Upper lobe of right lung (tissue), 1 donor: ENCODE results near the gene GGCT. TPM values are rescaled to one million over a fixed set of nuclear protein-coding genes. Genes with fewer than 3 reads are reported as not detected.

Experiments
- ATAC-seq: fragments of 200-7000 bp; cut with Tn5 transposase; one replicate; pipeline ENCODE4 v1.9.1; 2020; ENCODE audit warnings: mild to moderate bottlenecking, moderate library complexity
- DNase-seq: peaks from one replicate; pipeline ENCODE4 v3.0.0-alpha.2; 2020
- H3K27ac ChIP-seq: fragments of 200-600 bp; one replicate; pipeline ENCODE4 v1.8.0; 2022
- H3K27me3 ChIP-seq: fragments of 200-600 bp; one replicate; pipeline ENCODE4 v1.8.0; 2022; ENCODE audit warnings: mild to moderate bottlenecking
- H3K36me3 ChIP-seq: fragments of 200-600 bp; one replicate; pipeline ENCODE4 v1.8.0; 2022
- H3K4me1 ChIP-seq: fragments of 200-600 bp; one replicate; pipeline ENCODE4 v1.8.0; 2022
- H3K4me3 ChIP-seq: fragments of 200-600 bp; one replicate; pipeline ENCODE4 v1.8.0; 2022; ENCODE audit warnings: mild to moderate bottlenecking
- H3K9me3 ChIP-seq: fragments of 200-600 bp; one replicate; pipeline ENCODE4 v1.8.0; 2022
- CTCF ChIP-seq: fragments of 200-600 bp; IDR thresholded peaks from one replicate; pipeline ENCODE4 v1.8.0; 2022; ENCODE audit warnings: antibody characterized with exemption
- intact Hi-C: fragments of 100-400 bp; cut with DNase I; formaldehyde crosslinking; loops from one replicate; pipeline ENCODE4 v1.11.0; 2022
- total RNA-seq: library from RNA; stranded (reverse); fragmentation: NEBNext Ultra II Directional; extraction: Animal tissue kit (Norgen Biotek cat#: 25700); gene quantifications from one replicate; pipeline ENCODE4 v1.2.1, GENCODE V29; 2021
- donor health status: DM: no; HTN: yes; CAD: no; lungs with severe emphysema.

Gene GGCT
- total RNA-seq, 1 donor from 2014 or later = 25.6 TPM

GRCh38 chr7:30514776-30515175, 10.1 kb upstream of the GGCT start:
- Histone ChIP-seq H3K36me3 (no peaks in the 10 kb centered on the region), H3K4me3 (no peak overlapping the region), H3K9me3 (no peaks in the 10 kb centered on the region), H3K27me3 (no peaks in the 10 kb centered on the region), H3K27ac (no peak overlapping the region), H3K4me1 (no peaks in the 10 kb centered on the region)
- intact Hi-C loops = no loop called here
- no peak for TF ChIP-seq CTCF
- DNase-seq = no peak
- ATAC-seq = no peak

- intact Hi-C loops = no loop called here
- DNase-seq (no peak), ATAC-seq (no peak)
- H3K9me3 ChIP-seq = no peaks in the 10 kb centered on the region
- no peak overlapping the region for H3K27ac ChIP-seq
- H3K36me3 ChIP-seq = no peaks in the 10 kb centered on the region
- no peaks in the 10 kb centered on the region for H3K27me3 ChIP-seq
- no peaks in the 10 kb centered on the region for H3K4me1 ChIP-seq
- no peak overlapping the region for H3K4me3 ChIP-seq
- TF ChIP-seq CTCF = no peak
These were observed 9.5 kb upstream of the GGCT start for GRCh38 chr7:30514177-30514576.

- Histone ChIP-seq H3K27me3 (no peaks in the 10 kb centered on the region), H3K4me3 (no peak overlapping the region), H3K27ac (no peak overlapping the region), H3K36me3 (no peaks in the 10 kb centered on the region), H3K4me1 (no peaks in the 10 kb centered on the region), H3K9me3 (no peaks in the 10 kb centered on the region)
- no peak for ATAC-seq
- DNase-seq = no peak
- intact Hi-C loops = no loop called here
- TF ChIP-seq CTCF = no peak
These were observed 9.1 kb upstream of the GGCT start for GRCh38 chr7:30513762-30514161.

DNA sequence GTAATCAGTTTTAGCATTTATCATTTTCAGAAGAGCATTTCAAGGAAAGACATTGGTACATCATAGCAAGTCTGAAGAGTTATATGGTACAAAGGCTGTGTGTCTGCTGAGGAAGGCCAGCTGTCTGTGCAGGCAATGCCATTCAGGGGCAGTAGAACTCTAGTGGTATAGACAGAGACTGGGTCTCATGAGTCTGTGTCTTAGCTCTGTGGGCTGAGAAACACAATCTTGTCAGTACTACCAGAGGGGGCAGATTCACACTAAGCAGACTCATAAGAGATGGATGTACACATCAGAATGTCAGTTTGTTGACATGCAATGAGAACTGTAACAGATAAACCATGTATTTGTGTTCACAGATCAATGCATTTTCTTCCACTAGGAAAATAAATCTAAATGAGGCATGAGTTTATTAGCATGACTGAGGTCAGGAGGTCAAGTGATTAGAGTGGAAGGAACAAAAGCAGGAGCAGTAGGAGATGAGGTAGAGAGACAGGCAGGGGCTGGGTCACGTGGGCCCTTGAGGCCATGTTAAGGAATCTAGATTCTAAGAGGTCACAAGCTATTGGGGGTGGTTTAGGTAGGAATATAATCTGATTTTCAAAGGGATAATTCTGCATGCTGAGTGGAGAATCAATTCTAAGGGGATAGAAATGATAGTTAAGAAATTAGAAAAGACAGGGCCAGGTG, 7.5 kb upstream of the GGCT start:
- Histone ChIP-seq H3K27me3 (no peaks in the 10 kb centered on the region), H3K4me1 (no peaks in the 10 kb centered on the region), H3K4me3 (no peak overlapping the region), H3K36me3 (no peaks in the 10 kb centered on the region), H3K27ac (no peak overlapping the region), H3K9me3 (no peaks in the 10 kb centered on the region)
- intact Hi-C loops = no loop called here
- no peak for ATAC-seq
- TF ChIP-seq CTCF = no peak
- no peak for DNase-seq

DNA sequence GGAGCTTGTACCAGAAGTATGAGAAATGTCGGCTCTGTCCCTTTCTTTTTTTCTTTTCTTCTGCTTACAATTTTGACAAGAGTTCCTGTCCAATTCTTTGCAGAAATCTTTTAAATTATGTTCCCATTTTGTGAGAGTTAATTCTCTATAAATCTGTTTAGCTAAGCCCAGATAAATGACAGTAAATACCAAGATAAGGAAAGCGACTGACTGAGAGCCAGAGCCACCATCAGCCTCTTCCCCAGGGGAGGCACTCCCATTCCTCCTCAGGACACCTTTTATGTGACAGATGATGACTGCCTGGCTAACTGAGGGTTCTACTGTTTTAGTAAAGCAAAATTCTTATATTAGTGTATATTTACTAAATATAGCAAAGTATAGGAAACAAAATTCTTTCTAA, 6.9 kb upstream of the GGCT start:
- TF ChIP-seq CTCF = no peak
- H3K27me3 ChIP-seq = no peaks in the 10 kb centered on the region
- no peaks in the 10 kb centered on the region for H3K9me3 ChIP-seq
- no peaks in the 10 kb centered on the region for H3K4me1 ChIP-seq
- no peak overlapping the region for H3K4me3 ChIP-seq
- no peak for DNase-seq
- ATAC-seq = no peak
- no peaks in the 10 kb centered on the region for H3K36me3 ChIP-seq
- H3K27ac ChIP-seq = no peak overlapping the region
- intact Hi-C loops = no loop called here
